Measurements from ENCODE around the gene CDH16. TPM values are rescaled to one million over a fixed set of nuclear protein-coding genes. Genes with fewer than 3 reads are reported as not detected.

Gene CDH16
- total and polyA plus RNA-seq, 2 donors from 2014 or later: 1,180 to 1,188 TPM

DNA sequence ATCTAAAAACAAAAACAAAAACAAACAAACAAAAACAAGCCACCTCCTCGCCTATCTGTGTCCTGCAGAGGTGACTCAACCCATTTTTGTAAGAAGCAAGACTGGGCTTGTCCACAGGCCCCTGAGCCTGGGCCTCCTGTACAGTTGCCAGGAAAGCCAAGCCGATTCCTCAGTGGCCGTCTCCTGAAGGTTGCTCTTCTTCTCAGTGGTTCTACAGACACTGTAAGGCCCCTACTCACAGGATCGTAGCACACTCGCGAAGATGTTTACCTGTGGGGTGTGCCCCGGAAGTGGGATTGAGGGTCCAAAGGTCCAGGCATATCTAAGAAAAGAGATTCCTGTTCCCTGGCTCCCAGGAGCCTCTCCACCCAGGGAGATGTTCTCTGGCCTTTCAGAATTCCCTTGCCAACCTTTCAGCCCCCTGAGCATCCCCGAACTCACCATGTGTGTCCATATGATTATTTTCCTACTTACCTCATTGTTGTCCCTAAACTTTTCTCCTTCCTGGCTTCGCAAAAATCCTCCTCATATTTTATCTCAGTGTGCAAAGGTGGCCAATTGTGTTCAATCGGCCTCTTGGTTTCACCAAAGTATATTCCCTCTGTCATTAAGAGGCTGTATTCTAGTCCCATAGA, 34.9 kb upstream of the CDH16 start:
- TF ChIP-seq, protein P1, sequence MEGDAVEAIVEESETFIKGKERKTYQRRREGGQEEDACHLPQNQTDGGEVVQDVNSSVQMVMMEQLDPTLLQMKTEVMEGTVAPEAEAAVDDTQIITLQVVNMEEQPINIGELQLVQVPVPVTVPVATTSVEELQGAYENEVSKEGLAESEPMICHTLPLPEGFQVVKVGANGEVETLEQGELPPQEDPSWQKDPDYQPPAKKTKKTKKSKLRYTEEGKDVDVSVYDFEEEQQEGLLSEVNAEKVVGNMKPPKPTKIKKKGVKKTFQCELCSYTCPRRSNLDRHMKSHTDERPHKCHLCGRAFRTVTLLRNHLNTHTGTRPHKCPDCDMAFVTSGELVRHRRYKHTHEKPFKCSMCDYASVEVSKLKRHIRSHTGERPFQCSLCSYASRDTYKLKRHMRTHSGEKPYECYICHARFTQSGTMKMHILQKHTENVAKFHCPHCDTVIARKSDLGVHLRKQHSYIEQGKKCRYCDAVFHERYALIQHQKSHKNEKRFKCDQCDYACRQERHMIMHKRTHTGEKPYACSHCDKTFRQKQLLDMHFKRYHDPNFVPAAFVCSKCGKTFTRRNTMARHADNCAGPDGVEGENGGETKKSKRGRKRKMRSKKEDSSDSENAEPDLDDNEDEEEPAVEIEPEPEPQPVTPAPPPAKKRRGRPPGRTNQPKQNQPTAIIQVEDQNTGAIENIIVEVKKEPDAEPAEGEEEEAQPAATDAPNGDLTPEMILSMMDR (IDR thresholded peaks at IDR 0.05; ENCODE audit: borderline replicate concordance, extremely low read depth, insufficient read depth): no peak
- Histone ChIP-seq H3K27me3 (ENCODE audit: control insufficient read depth, insufficient read depth, low read length) (no peaks in the 10 kb centered on the region), H3K4me3 (ENCODE audit: low read length in 3 of 3) (no peak overlapping the region), H3K27ac (ENCODE audit: low read depth in 2 of 2, low read length in 2 of 2) (peak overlapping the region; percentile 23 to 35), H3K9ac (ENCODE audit: low read length in 3 of 3) (no peak overlapping the region), H3K4me1 (ENCODE audit: control insufficient read depth in 2 of 3, insufficient read depth in 2 of 3, low read depth in 1 of 3, low read length in 3 of 3) (peaks cover 0 to 11% (median 7%) of the 10 kb centered on the region in 3 donors), H3K36me3 (ENCODE audit: control insufficient read depth in 2 of 3, insufficient read depth in 3 of 3, low read length in 3 of 3) (no peaks in the 10 kb centered on the region), H3K9me3 (ENCODE audit: control insufficient read depth in 2 of 3, insufficient read depth in 1 of 3, low read length in 3 of 3) (no peaks in the 10 kb centered on the region)
- intact Hi-C loops (cut with DNase I): no loop called here
- FAIRE-seq (no peak), DNase-seq (no peak)

DNA sequence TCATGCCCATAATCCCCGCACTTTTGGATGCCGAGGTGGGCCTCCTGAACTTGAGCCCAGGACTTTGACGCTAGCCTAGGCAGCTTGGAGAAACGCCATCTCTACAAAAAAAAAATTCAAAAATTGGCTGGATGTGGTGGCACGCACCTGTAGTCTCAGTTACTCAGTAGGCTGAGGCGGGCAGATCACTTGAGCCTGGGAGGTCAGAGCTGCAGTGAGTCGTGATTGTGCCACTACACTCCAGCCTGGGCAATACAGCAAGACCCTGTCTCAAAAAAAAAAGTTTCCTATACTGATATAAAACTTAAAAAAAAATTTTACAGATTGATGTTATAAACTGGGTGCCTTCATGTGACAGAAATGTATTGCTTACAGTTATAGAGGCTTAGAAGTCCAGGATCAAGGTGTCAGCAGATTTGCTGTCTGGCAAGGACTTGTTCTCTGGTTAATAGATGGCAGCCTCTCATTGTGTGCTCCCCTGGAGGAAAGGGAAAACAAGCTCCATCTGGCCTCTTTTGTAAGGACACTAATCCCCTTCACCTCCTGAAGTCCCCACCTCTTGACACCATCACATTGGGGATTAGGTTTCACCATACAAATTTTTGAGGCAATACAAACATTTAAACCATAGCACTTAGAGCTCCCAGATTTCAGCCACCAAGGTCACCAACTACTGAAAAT, 33.9 kb upstream of the CDH16 start:
- Histone ChIP-seq H3K4me3 (ENCODE audit: low read length in 3 of 3) (no peak overlapping the region), H3K27me3 (ENCODE audit: control insufficient read depth, insufficient read depth, low read length) (no peaks in the 10 kb centered on the region), H3K27ac (ENCODE audit: low read depth in 2 of 2, low read length in 2 of 2) (peak overlapping the region in 1 of 2 donors; percentile 23), H3K4me1 (ENCODE audit: control insufficient read depth in 2 of 3, insufficient read depth in 2 of 3, low read depth in 1 of 3, low read length in 3 of 3) (peaks cover 0 to 13% (median 11%) of the 10 kb centered on the region in 3 donors), H3K9ac (ENCODE audit: low read length in 3 of 3) (no peak overlapping the region), H3K9me3 (ENCODE audit: control insufficient read depth in 2 of 3, insufficient read depth in 1 of 3, low read length in 3 of 3) (no peaks in the 10 kb centered on the region), H3K36me3 (ENCODE audit: control insufficient read depth in 2 of 3, insufficient read depth in 3 of 3, low read length in 3 of 3) (no peaks in the 10 kb centered on the region)
- intact Hi-C loops (cut with DNase I): no loop called here
- TF ChIP-seq, protein P1 (IDR thresholded peaks at IDR 0.05; ENCODE audit: borderline replicate concordance, extremely low read depth, insufficient read depth): no peak
- FAIRE-seq (no peak), DNase-seq (no peak)

DNA sequence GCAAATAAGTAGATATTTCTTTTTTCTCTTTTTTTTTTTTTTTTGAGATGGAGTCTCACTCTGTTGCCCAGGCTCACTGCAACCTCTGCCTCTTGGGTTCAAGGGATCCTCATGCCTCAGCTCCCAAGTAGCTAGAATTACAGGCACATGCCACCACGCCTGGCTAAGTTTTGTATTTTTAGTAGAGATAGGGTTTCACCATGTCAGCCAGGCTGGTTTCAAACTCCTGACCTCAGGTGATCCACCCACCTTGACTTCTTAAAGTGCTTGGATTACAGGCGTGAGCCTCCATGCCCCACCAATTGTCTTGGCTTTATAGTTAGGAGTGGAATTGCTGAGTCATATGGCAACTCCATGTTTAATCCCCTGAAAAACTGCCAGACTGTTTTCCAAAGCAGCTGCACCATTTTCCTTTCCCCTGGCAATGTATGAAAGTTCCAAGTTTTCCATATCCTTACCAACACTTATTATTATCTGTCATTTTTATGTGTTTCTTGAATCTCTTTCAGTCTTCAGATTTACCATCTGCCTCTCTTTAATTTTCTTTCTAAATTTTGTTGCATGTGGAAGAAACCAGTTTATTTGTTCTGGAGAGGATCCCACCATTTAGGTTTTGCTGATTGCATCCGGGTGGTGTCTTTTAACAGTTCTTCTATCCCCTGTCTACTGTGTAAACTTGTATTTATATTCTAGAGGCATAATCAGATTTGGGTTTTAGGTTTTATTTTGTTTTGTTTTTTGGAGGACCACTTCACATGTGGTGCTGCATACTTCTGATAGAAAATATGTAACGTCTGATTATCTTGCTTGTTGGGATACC, 32.5 kb upstream of the CDH16 start:
- intact Hi-C loops (cut with DNase I): no loop called here
- Histone ChIP-seq H3K9ac (ENCODE audit: low read length in 3 of 3) (no peak overlapping the region), H3K36me3 (ENCODE audit: control insufficient read depth in 2 of 3, insufficient read depth in 3 of 3, low read length in 3 of 3) (no peaks in the 10 kb centered on the region), H3K4me3 (ENCODE audit: low read length in 3 of 3) (no peak overlapping the region), H3K27me3 (ENCODE audit: control insufficient read depth, insufficient read depth, low read length) (peaks cover 2% of the 10 kb centered on the region), H3K4me1 (ENCODE audit: control insufficient read depth in 2 of 3, insufficient read depth in 2 of 3, low read depth in 1 of 3, low read length in 3 of 3) (peaks cover 0 to 13% (median 12%) of the 10 kb centered on the region in 3 donors), H3K9me3 (ENCODE audit: control insufficient read depth in 2 of 3, insufficient read depth in 1 of 3, low read length in 3 of 3) (no peaks in the 10 kb centered on the region), H3K27ac (ENCODE audit: low read depth in 2 of 2, low read length in 2 of 2) (no peak overlapping the region)
- TF ChIP-seq, protein P1 (IDR thresholded peaks at IDR 0.05; ENCODE audit: borderline replicate concordance, extremely low read depth, insufficient read depth): no peak
- DNase-seq (peak in 2 of 5 donors; percentile 27 to 37), FAIRE-seq (no peak)
